Astrocyte (in vitro differentiated cells and primary cell): ENCODE data around the gene BAG3. TPM values are rescaled to one million over a fixed set of nuclear protein-coding genes. Genes with fewer than 3 reads are reported as not detected.
A peak's percentile ranks its signal among the peaks of the same experiment; 100 is the strongest.

ENCODE experiments used
- DNase-seq: peaks from one replicate; pipeline ENCODE4 v3.0.0-alpha.2; 2010; ENCODE audit warnings: low read depth
- FAIRE-seq: peaks from 2 replicates; lab custom pipeline; 2011; peaks lifted over from hg19 to GRCh38; lab: Jason Lieb, UNC
- H2AFZ ChIP-seq: 2 replicates; pipeline ENCODE4 v1.6.0; 2012; ENCODE audit warnings: low read depth, low read length, inconsistent platforms
- H3K27ac ChIP-seq: 2 replicates; pipeline ENCODE4 v1.5.1; 2011; ENCODE audit warnings: low read depth, low read length, inconsistent platforms
- H3K27me3 ChIP-seq: 2 replicates; pipeline ENCODE4 v1.6.0; 2011; ENCODE audit warnings: low read length, inconsistent platforms; ENCODE audit not compliant: insufficient read depth
- H3K36me3 ChIP-seq: 2 replicates; pipeline ENCODE4 v1.5.1; 2011; ENCODE audit warnings: low read length, inconsistent platforms; ENCODE audit not compliant: insufficient read depth
- H3K4me1 ChIP-seq: 2 replicates; pipeline ENCODE4 v1.5.1; 2011; ENCODE audit warnings: low read length, inconsistent platforms; ENCODE audit not compliant: insufficient read depth
- H3K4me2 ChIP-seq: 2 replicates; pipeline ENCODE4 v1.6.0; 2012; ENCODE audit warnings: low read length, inconsistent platforms
- H3K4me3 ChIP-seq: 2 replicates; pipeline ENCODE4 v1.5.1; 2011; ENCODE audit warnings: low read depth, mild to moderate bottlenecking, low read length, inconsistent platforms; ENCODE audit not compliant: insufficient read depth
- H3K79me2 ChIP-seq: 2 replicates; pipeline ENCODE4 v1.6.0; 2012; ENCODE audit warnings: mild to moderate bottlenecking, low read length, inconsistent platforms; ENCODE audit not compliant: insufficient read depth
- H3K9ac ChIP-seq: 2 replicates; pipeline ENCODE4 v1.6.0; 2012; ENCODE audit warnings: mild to moderate bottlenecking, low read length, inconsistent platforms
- H3K9me3 ChIP-seq: 2 replicates; pipeline ENCODE4 v1.5.1; 2012; ENCODE audit warnings: low read depth, mild to moderate bottlenecking, low read length, inconsistent platforms; ENCODE audit not compliant: insufficient read depth
- H4K20me1 ChIP-seq: 2 replicates; pipeline ENCODE4 v1.6.0; 2012; ENCODE audit warnings: low read length, inconsistent platforms; ENCODE audit not compliant: insufficient read depth
- H3K27ac Mint-ChIP-seq: one replicate; pipeline ENCODE4 v1.8.0; 2021; ENCODE audit warnings: mild to moderate bottlenecking, mixed read lengths; ENCODE audit not compliant: unreplicated experiment
- H3K27me3 Mint-ChIP-seq: one replicate; pipeline ENCODE4 v1.8.0; 2021; ENCODE audit warnings: low read depth, mixed read lengths; ENCODE audit not compliant: unreplicated experiment
- H3K36me3 Mint-ChIP-seq: one replicate; pipeline ENCODE4 v1.8.0; 2021; ENCODE audit warnings: low read depth, mixed read lengths; ENCODE audit not compliant: unreplicated experiment
- H3K4me1 Mint-ChIP-seq: one replicate; pipeline ENCODE4 v1.8.0; 2021; ENCODE audit warnings: low read depth, mixed read lengths; ENCODE audit not compliant: unreplicated experiment
- H3K4me3 Mint-ChIP-seq: one replicate; pipeline ENCODE4 v1.8.0; 2021; ENCODE audit warnings: mild to moderate bottlenecking, moderate library complexity, mixed read lengths; ENCODE audit not compliant: unreplicated experiment
- H3K9me3 Mint-ChIP-seq: one replicate; pipeline ENCODE4 v1.8.0; 2021; ENCODE audit warnings: mild to moderate bottlenecking, mixed read lengths; ENCODE audit not compliant: unreplicated experiment
- EZH2 ChIP-seq: IDR thresholded peaks from 2 replicates; pipeline ENCODE4 v1.6.1; 2012; ENCODE audit warnings: mild to moderate bottlenecking, low read length, inconsistent platforms; ENCODE audit not compliant: insufficient read depth
- total RNA-seq: library from RNA; stranded (reverse); gene quantifications from 2 replicates; pipeline ENCODE4 v1.2.1, GENCODE V29; 2021
- TF ChIP-seq, protein P1 (sequence below): IDR thresholded peaks from 2 replicates; pipeline ENCODE4 v1.5.1; 2011; ENCODE audit warnings: low read depth, mild to moderate bottlenecking, inconsistent platforms, low read length, moderate library complexity; ENCODE audit not compliant: insufficient read depth

BAG3 gene
- total RNA-seq, 1 donor from 2014 or later: 71.6 TPM

DNA sequence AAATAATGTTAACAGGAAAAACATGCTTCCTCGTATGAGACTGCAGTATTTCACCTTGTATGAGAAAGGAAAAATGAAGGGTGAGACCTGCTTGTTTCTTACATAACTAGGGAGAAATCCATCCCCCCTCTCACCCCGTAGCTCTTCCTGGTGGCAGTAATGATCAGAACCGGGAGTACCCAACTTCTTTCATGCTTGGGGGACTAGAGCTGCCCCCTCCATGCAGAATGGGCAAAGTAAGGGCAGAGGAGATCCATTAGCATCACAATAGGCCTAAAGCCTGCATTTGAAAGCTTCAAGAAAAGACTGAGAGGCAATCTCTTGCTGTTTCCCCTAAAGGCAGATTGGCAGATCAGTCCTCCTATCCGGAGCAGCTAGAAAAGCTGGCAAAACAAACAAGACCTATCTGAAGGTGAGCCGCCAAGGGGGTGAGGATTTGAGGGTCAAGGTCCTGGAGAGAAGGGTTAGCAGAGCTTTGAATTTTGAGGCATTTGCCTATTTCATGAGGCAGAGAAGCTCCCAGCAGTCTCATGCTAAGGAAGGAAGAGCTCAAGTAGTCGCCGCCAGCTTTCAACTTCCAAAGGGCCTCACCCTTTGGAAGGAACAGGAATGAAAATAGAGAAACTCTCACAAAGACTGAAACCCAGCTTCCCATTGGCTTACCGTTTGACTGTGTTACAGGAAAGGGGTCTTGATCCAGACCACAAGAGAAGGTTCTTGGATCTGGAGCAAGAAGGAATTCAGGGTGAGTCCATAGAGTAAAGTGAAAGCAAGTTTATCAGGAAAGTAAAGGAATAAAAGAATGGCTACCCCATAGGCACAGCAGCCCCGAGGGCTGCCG is 36.2 kb downstream of the BAG3 start:
- H3K79me2 ChIP-seq: no peaks in the 10 kb centered on the region
- H3K9me3 ChIP-seq: no peaks in the 10 kb centered on the region
- H3K36me3 ChIP-seq: no peaks in the 10 kb centered on the region
- peak overlapping the region; percentile 71 for H3K4me3 Mint-ChIP-seq
- peaks cover 15% of the 10 kb centered on the region for H3K4me1 ChIP-seq
- H3K4me3 ChIP-seq: peak overlapping the region; percentile 35
- peak overlapping the region; percentile 84 for H3K27ac Mint-ChIP-seq
- peak overlapping the region; percentile 87 for H3K4me2 ChIP-seq
- H3K27me3 ChIP-seq: no peaks in the 10 kb centered on the region
- H3K27ac ChIP-seq: peak overlapping the region; percentile 85
- H4K20me1 ChIP-seq: no peaks in the 10 kb centered on the region
- H3K9ac ChIP-seq: peak overlapping the region; percentile 73
- no peaks in the 10 kb centered on the region for H3K36me3 Mint-ChIP-seq
- DNase-seq (peak; percentile 62), FAIRE-seq (no peak)
- no peaks in the 10 kb centered on the region for H3K9me3 Mint-ChIP-seq
- peaks cover 14% of the 10 kb centered on the region for H3K4me1 Mint-ChIP-seq
- H2AFZ ChIP-seq: peak overlapping the region; percentile 57
- peaks cover 6% of the 10 kb centered on the region for H3K27me3 Mint-ChIP-seq
- TF ChIP-seq, protein P1, sequence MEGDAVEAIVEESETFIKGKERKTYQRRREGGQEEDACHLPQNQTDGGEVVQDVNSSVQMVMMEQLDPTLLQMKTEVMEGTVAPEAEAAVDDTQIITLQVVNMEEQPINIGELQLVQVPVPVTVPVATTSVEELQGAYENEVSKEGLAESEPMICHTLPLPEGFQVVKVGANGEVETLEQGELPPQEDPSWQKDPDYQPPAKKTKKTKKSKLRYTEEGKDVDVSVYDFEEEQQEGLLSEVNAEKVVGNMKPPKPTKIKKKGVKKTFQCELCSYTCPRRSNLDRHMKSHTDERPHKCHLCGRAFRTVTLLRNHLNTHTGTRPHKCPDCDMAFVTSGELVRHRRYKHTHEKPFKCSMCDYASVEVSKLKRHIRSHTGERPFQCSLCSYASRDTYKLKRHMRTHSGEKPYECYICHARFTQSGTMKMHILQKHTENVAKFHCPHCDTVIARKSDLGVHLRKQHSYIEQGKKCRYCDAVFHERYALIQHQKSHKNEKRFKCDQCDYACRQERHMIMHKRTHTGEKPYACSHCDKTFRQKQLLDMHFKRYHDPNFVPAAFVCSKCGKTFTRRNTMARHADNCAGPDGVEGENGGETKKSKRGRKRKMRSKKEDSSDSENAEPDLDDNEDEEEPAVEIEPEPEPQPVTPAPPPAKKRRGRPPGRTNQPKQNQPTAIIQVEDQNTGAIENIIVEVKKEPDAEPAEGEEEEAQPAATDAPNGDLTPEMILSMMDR: no peak

DNA sequence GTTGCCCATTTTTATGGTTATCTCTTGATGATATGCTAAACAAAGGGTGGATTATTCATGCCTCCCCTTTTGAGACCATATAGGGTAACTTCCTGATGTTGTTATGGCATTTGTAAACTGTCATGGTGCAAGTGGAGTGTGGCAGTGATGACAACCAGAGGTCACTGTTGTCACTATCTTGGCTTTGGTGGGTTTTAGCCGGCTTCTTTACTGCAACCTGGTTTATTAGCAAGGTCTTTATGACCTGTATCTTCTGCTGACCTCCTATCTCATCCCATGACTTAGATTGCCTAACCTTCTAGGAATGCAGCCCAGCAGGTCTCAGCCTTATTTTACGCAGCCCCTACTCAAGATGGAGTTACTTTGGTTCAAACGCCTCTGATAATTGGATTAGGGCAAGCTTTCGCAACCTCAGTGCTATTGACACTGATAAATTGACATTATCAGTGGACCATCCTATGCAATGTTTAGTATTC is 36.9 kb downstream of the BAG3 start:
- H3K27ac Mint-ChIP-seq: peak overlapping the region; percentile 84
- H3K27ac ChIP-seq: no peak overlapping the region
- H3K4me1 ChIP-seq: peaks cover 16% of the 10 kb centered on the region
- H3K4me1 Mint-ChIP-seq: peaks cover 20% of the 10 kb centered on the region
- H2AFZ ChIP-seq: peak overlapping the region; percentile 57
- no peaks in the 10 kb centered on the region for H3K9me3 ChIP-seq
- H3K9me3 Mint-ChIP-seq: no peaks in the 10 kb centered on the region
- H3K36me3 Mint-ChIP-seq: no peaks in the 10 kb centered on the region
- no peak overlapping the region for H3K4me3 Mint-ChIP-seq
- FAIRE-seq: no peak
- H3K27me3 ChIP-seq: no peaks in the 10 kb centered on the region
- H3K36me3 ChIP-seq: no peaks in the 10 kb centered on the region
- H4K20me1 ChIP-seq: no peaks in the 10 kb centered on the region
- H3K27me3 Mint-ChIP-seq: peaks cover 6% of the 10 kb centered on the region
- no peak for DNase-seq
- H3K4me3 ChIP-seq: no peak overlapping the region
- H3K9ac ChIP-seq: no peak overlapping the region
- H3K4me2 ChIP-seq: peak overlapping the region; percentile 87
- TF ChIP-seq EZH2: no peak
- TF ChIP-seq, protein P1: no peak
- H3K79me2 ChIP-seq: no peaks in the 10 kb centered on the region
